GM21737 (cell line): ENCODE results near the gene PPP4R4.

Source experiments
- ATAC-seq: cut with Tn5 transposase; IDR thresholded peaks from one replicate; pipeline ENCODE4 v1.9.1; 2021; ENCODE audit warnings: mild to moderate bottlenecking, moderate library complexity; ENCODE audit not compliant: unreplicated experiment

PPP4R4 gene

GRCh38 chr14:94173885-94174603 is at the start of gene PPP4R4:
Gene PPP4R4, plus strand, starts transcription at chr14:94174322. Its CDS starts 144 bp downstream, at chr14:94174466.
- ATAC-seq: peak; percentile 74

- ATAC-seq: no peak
Measured at GRCh38 chr14:94124582-94125377, 49.3 kb upstream of the PPP4R4 start.

DNA sequence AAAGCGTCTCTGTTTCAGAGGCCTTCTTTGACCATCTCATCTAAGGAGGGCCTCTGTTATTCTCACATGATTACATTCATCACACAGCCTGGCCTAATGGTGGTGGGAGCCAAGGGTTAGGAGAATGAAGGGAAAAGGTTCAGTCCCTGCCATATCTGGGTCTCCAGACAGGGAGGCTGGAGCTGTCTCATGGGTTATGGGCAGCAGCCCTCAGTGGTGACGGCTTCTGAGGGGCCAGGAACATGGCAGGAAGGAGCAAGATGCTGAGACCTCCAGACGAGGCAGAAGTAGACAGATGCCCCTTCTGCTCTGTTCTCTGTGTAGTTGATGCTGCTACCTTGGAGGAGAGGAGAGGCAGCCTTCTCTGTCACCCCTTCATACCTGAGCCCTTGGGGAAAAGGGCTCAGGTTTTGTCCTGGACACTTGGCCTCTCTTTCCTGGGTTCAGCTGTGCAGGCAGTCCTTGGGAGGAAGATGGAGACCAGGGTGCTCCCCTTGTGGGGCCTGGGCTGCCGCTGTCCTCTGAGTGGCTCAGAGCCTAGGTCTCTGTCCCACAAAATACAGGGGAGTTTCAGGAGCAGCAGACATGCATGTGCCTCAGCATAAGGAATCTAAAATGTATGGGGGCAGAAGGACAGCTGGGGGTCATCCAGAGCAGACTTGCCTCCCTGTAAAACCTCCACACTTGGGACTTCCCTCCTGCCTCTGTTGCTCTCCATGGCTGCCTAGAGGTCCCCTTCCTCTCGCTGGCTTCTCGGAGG is 48.3 kb upstream of the PPP4R4 start:
- no peak for ATAC-seq

DNA sequence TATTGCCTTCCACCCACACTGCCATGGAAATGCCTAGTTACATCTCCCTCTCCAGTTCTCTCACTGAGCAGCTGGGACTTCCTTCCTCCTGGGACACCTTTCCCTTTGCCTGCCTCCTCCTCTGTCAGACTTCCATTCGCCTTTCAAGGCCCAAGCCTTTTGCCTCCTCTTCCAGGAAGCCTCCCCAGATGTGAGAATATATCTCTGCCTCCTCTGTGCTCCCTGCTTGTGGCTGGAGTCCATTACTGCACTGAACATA is 47.8 kb upstream of the PPP4R4 start:
- ATAC-seq: no peak

DNA sequence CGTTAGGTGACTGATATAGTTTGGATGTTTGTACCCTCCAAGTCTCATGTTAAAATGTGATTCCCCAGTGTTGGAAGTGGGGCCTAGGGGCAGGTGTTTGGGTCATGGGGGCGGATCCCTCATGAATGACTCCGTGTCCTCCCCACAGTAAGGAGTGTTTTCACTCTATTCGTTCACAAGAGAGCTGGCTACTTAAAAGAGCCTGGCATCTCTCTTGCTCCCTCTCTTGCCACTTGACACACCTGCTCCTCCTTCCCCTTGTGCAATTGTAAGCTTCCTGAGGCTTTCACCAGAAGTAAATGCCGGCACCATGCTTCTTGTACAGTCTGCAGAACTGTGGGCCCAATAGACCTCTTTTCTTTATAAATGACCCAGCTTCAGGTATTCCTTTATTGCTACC is 47.3 kb upstream of the PPP4R4 start:
- no peak for ATAC-seq

DNA sequence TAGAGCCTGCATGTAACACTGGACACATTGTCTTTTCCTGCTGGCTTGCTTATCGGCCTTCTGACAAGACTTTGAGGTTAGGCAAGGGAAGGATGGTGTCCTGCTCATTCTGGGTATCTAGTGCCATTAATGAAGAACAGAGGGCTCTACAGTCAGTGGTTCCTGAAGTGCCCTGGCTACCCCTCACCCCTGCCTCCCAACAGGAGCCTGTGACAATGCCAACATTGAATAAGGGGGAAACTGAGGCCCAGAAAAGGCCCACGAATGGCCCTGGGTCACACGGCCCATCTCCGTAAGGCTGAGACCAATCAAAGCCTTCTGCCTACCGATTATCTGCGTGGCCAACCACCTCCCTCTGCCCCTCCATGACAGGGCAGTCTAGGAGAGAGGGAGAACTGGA is 46.8 kb upstream of the PPP4R4 start:
- no peak for ATAC-seq

DNA sequence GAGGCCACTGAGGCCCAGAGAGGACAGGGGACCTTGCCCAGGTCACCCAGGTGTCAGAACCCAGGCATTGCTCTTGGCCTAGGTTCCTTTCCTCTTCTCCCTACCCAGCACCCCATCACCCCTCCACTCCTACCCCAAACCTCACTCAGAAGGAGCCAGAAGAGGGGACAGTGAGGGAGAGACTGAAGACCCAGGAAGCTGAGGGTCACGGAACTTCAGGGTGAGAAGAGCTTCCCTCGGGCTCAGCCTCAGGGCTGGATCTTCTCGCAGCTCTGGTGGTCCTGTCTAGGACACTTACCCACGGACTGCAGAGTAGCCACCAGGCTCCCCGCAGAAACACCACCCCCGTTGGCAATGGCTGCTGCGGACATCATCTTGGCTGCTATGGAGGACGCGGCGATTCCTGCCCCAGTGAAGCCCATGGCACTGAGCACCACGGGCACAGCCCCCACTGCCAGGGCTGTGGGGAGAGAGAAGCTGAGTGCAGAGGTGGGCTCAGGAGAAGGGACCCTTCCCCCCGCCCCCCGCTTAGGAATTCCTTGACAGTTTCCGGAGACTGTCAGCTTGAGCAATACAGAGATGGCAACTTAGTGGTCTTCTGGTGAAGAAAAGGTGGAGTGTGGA is 45.8 kb upstream of the PPP4R4 start:
- ATAC-seq: no peak

GRCh38 chr14:94129111-94129757 is 44.9 kb upstream of the PPP4R4 start, which contains the start of gene IFI27L2:
Gene IFI27L2, minus strand, starts transcription at chr14:94129604. Its CDS starts 40 bp downstream, at chr14:94129564.
- peak; percentile 94 for ATAC-seq

- no peak for ATAC-seq
Measured at GRCh38 chr14:94129758-94130414, 44.2 kb upstream of the PPP4R4 start.

DNA sequence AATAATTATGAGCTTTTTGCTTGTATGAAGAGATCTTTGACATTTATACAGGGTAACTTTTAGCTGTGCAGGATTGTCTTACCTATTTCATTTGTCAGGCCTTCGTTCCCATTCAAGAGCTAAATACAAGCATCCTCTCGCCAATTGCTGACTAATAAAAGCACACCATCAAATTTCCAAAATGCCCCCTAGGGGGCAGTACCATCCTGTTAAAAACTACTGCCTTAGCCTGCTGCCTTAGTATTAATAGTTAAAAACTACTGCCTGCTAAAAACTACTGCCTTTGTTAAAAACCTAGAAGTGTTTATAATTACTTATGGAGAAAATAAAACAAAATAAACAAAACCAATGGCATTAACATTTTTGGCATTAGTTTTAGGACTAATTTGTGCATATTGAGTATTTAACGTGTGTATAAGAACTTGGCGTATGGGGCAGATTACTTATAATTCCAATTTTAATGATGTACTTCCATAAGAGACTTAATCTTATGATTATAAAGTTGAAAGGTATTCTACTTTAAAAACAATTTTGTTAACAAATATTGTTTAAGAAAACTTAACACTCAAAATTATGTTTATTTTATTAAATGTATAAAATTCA is 41.7 kb upstream of the PPP4R4 start:
- no peak for ATAC-seq

GRCh38 chr14:94135476-94135875 is 38.6 kb upstream of the PPP4R4 start:
- ATAC-seq: no peak

DNA sequence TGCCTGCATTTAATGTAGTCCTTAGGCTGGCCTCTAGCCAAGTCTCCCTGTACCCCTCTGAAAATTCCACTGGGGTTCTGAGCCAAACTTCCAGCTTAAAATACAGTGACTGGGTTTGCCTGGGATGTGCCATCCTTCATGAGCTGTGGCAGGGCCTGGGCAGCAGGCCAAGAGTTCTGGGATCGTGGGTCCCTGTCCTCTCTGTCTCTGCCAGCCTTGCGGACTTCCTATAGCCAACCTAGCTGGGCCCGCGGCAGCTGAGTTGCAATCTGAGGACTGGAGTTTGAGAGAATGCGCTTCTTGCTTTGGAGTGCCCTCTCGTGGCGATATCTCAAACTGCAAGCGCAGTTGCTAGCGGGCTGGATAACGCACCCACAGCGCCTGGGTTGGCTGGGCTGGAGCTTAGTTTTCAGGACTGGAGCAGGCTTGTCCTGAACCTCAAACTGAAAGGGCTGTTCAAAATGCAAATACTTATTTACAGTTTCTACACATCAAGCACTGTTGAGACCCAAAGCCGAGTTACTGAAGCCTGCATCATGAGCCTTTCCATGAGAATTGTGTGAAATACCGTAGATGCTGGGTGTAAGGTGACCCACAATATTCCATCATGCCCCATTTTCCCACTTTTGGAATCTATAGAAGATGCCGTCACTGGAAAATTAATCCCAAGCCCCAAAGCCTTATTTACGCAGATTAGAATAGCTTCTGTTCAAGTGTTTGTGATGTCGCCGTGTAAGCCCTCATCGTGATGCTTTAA is 37.4 kb upstream of the PPP4R4 start:
- ATAC-seq: peak; percentile 82

- no peak for ATAC-seq
Measured at GRCh38 chr14:94138251-94138650, 35.9 kb upstream of the PPP4R4 start.

- no peak for ATAC-seq
Measured at GRCh38 chr14:94139006-94139405, 35.1 kb upstream of the PPP4R4 start.

DNA sequence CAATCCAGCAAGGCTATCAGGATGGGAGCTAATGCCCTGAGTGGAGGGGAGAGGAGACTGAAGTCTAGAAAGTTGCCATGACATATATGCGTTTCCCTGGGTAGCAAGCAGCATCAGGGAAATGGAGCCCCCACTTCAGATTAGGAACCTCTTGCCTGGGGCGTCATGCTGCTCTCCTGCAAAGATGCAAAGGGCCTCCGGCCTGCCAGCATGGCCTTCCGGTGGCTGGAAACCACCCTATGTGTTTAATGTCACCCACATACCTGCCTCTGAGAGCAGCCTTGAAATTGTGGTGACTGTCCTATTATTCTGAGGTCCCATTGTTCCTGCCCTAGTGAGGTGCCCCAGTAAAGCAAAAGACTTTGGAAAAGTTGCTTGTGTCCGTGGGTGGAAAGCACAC is 34.7 kb upstream of the PPP4R4 start:
- ATAC-seq: no peak

- ATAC-seq: no peak
Measured at GRCh38 chr14:94142247-94142646, 31.9 kb upstream of the PPP4R4 start.

DNA sequence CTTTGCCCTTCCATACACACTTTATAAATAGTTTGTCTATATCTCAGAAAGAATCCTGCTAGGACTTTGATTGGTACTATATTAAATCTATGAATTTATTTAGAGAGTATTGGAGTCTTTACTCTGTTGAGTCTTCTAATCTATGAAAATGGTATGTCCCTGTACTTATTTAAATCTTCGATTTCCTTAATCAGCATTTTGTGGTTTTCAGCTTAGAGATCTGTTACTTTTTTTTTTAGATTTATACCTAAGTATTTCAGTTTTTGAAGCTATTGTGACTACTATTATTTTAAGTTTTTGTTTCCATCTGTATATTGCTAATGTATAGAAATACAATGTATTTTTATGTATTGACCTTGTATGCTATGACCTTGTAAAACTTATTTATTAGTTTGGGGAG is 31.3 kb upstream of the PPP4R4 start:
- ATAC-seq: no peak

GRCh38 chr14:94143239-94143638 is 30.9 kb upstream of the PPP4R4 start:
- no peak for ATAC-seq

DNA sequence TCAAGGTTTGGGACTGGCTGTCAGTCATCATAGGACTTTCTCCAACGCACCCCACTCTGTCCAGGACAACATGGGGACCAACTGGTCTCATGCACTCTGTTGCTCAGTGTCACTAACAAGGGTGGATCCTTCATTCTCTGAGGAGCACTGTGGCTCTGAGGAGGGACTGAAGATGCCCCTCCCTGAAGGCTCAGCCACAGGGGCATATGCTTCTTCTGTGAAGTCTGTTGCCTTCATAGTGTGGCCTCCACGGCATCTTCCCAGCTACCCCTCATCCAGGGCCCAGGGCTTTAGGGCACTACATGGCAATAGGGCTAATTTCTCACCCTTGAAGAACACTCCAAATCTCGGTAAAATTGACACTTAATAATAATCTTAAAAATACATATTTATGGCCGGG is 30.4 kb upstream of the PPP4R4 start:
- ATAC-seq: no peak
